Esophagus squamous epithelium (tissue), 5 donors: ENCODE results near the gene MEF2D. TPM values are rescaled to one million over a fixed set of nuclear protein-coding genes. Genes with fewer than 3 reads are reported as not detected.

Experiments used
- DNase-seq: peaks from one replicate; lab custom pipeline; 2025; lab: John Stamatoyannopoulos, UW
- H3K27ac ChIP-seq, 4 donors: fragments of 200-600 bp; sonication (generic); one replicate each; pipeline ENCODE4 v1.5.1; 2016 to 2019; ENCODE audit warnings: mild to moderate bottlenecking in 1 of 4
- H3K27me3 ChIP-seq, 4 donors: fragments of 200-600 bp; sonication (generic); 1 replicate in 3 of 4; 2 replicates in 1 of 4; pipeline versions ENCODE4 v1.5.1 to v1.6.0; 2017 to 2021; ENCODE audit warnings: antibody characterized with exemption in 1 of 4
- H3K36me3 ChIP-seq, 3 donors: fragments of 200-600 bp; sonication (generic); one replicate each; pipeline ENCODE4 v1.5.1; 2016 to 2019
- H3K4me1 ChIP-seq, 3 donors: fragments of 200-600 bp; sonication (generic); one replicate each; pipeline ENCODE4 v1.5.1; 2017 to 2019
- H3K4me3 ChIP-seq, 4 donors: fragments of 200-600 bp; sonication (generic); 1 replicate in 3 of 4; 2 replicates in 1 of 4; pipeline ENCODE4 v1.5.1; 2016 to 2019; ENCODE audit warnings: mild to moderate bottlenecking in 2 of 4, moderate library complexity in 1 of 4
- H3K9me3 ChIP-seq, 3 donors: fragments of 200-600 bp; sonication (generic); one replicate each; pipeline ENCODE4 v1.5.1; 2016 to 2019
- CTCF ChIP-seq, 6 experiments: fragments of 450-650 bp in 4 of 6; fragments of 200-600 bp in 2 of 6; sonication (generic) in 2 of 6; IDR thresholded peaks; one replicate each; pipeline ENCODE4 v1.5.1; 2016 to 2019; ENCODE audit warnings: antibody characterized with exemption in 6 of 6, mild to moderate bottlenecking in 4 of 6, moderate library complexity in 4 of 6
- POLR2A ChIP-seq, 4 donors: fragments of 450-650 bp; IDR thresholded peaks; one replicate each; pipeline ENCODE4 v1.6.1; 2017; ENCODE audit warnings: antibody characterized with exemption in 4 of 4, mild to moderate bottlenecking in 4 of 4, moderate library complexity in 3 of 4
- WGBS, 2 donors: methylation state at CpG; one replicate each; pipeline ENCODE4 v1.1.5; 2018; 5-methylcytosine and 5-hydroxymethylcytosine counted together
- intact Hi-C: fragments of 100-400 bp; cut with DNase I; formaldehyde crosslinking; loops from one replicate; pipeline ENCODE4 v1.15.0; 2022
- total RNA-seq, 4 donors: library from RNA; depleted of rRNA; stranded (reverse); fragments of >200 nt; gene quantifications; one replicate each; pipeline ENCODE4 v1.1.0, GENCODE V29; 2016
- donor health status: DM: yes; HTN: yes; CAD: no.

Gene MEF2D
- total RNA-seq, 4 donors from 2014 or later = 9.1 to 30.1 (median 12.1) TPM

GRCh38 chr1:156419854-156420204 is 80.7 kb downstream of the MEF2D start:
- intact Hi-C loops = no loop called here
- peak overlapping the region in 2 of 4 donors; percentile 36 to 53 for H3K4me3 ChIP-seq
- no peak for TF ChIP-seq POLR2A (IDR thresholded peaks at IDR 0.05)
- no peak for TF ChIP-seq CTCF (IDR thresholded peaks at IDR 0.05)
- H3K4me1 ChIP-seq = peaks cover 23 to 34% (median 31%) of the 10 kb centered on the region in 3 donors
- H3K9me3 ChIP-seq = no peaks in the 10 kb centered on the region
- DNase-seq = no peak
- H3K27ac ChIP-seq = no peak overlapping the region
- H3K27me3 ChIP-seq = peaks cover 19 to 100% (median 25%) of the 10 kb centered on the region in 4 donors
- no CpG with 5 or more reads among the region's 5 CpGs for WGBS, 2 donors
- no peaks in the 10 kb centered on the region for H3K36me3 ChIP-seq

GRCh38 chr1:156418416-156419070 is 82.0 kb downstream of the MEF2D start:
- WGBS, 2 donors = 81 to 84% methylated on average over 9 to 11 of the region's 12 CpGs
- peaks cover 23 to 34% (median 31%) of the 10 kb centered on the region in 3 donors for H3K4me1 ChIP-seq
- TF ChIP-seq CTCF (IDR thresholded peaks at IDR 0.05) (no peak), POLR2A (IDR thresholded peaks at IDR 0.05) (no peak)
- peaks cover 19 to 100% (median 27%) of the 10 kb centered on the region in 4 donors for H3K27me3 ChIP-seq
- intact Hi-C loops = no loop called here
- no peak for DNase-seq
- H3K9me3 ChIP-seq = no peaks in the 10 kb centered on the region
- no peak overlapping the region for H3K27ac ChIP-seq
- H3K36me3 ChIP-seq = no peaks in the 10 kb centered on the region
- H3K4me3 ChIP-seq = no peak overlapping the region

- Histone ChIP-seq H3K4me1 (peaks cover 23 to 29% (median 27%) of the 10 kb centered on the region in 3 donors), H3K27me3 (peaks cover 19 to 100% (median 27%) of the 10 kb centered on the region in 4 donors), H3K4me3 (no peak overlapping the region), H3K27ac (no peak overlapping the region), H3K36me3 (no peaks in the 10 kb centered on the region), H3K9me3 (no peaks in the 10 kb centered on the region)
- intact Hi-C loops = no loop called here
- no peak for DNase-seq
- TF ChIP-seq POLR2A (IDR thresholded peaks at IDR 0.05) = no peak
- TF ChIP-seq CTCF (IDR thresholded peaks at IDR 0.05) = no peak
- WGBS, 2 donors = 57 to 67% methylated on average over 6 of the region's 6 CpGs
Observed at GRCh38 chr1:156417401-156418020, 83.1 kb downstream of the MEF2D start.

- intact Hi-C loops = no loop called here
- Histone ChIP-seq H3K27ac (no peak overlapping the region), H3K27me3 (peaks cover 19 to 100% (median 27%) of the 10 kb centered on the region in 4 donors), H3K4me3 (no peak overlapping the region), H3K9me3 (no peaks in the 10 kb centered on the region), H3K36me3 (no peaks in the 10 kb centered on the region), H3K4me1 (peaks cover 21 to 24% (median 23%) of the 10 kb centered on the region in 3 donors)
- DNase-seq = no peak
- TF ChIP-seq POLR2A (IDR thresholded peaks at IDR 0.05) = no peak
- TF ChIP-seq CTCF (IDR thresholded peaks at IDR 0.05) = no peak
- 43 to 46% methylated on average over 1 of the region's 1 CpG for WGBS, 2 donors
Observed at GRCh38 chr1:156416993-156417392, 83.6 kb downstream of the MEF2D start.

GRCh38 chr1:156414461-156415064 is 86.0 kb downstream of the MEF2D start:
- no peak for DNase-seq
- Histone ChIP-seq H3K27me3 (peaks cover 0 to 95% (median 8%) of the 10 kb centered on the region in 4 donors), H3K4me3 (no peak overlapping the region), H3K4me1 (no peaks in the 10 kb centered on the region), H3K9me3 (no peaks in the 10 kb centered on the region), H3K27ac (no peak overlapping the region), H3K36me3 (no peaks in the 10 kb centered on the region)
- TF ChIP-seq CTCF (IDR thresholded peaks at IDR 0.05) = no peak
- no peak for TF ChIP-seq POLR2A (IDR thresholded peaks at IDR 0.05)
- WGBS, 2 donors = 15 to 17% methylated on average over 8 of the region's 8 CpGs
- intact Hi-C loops = no loop called here
